Brain microvascular endothelial cell (primary cell): Measurements from ENCODE around the gene RHOBTB3.

ENCODE experiments used
- DNase-seq: peaks from one replicate; pipeline ENCODE4 v3.0.0-alpha.2; 2020
- H3K27ac ChIP-seq: fragments of 250-450 bp; sonication (Bioruptor Pico); 2 replicates; pipeline ENCODE4 v1.5.1; 2020; ENCODE audit warnings: mild to moderate bottlenecking, moderate library complexity
- H3K27me3 ChIP-seq: fragments of 250-450 bp; sonication (Bioruptor Pico); replicated peaks from 2 replicates; pipeline ENCODE4 v1.5.1; 2020; ENCODE audit warnings: mild to moderate bottlenecking
- H3K36me3 ChIP-seq: fragments of 250-450 bp; sonication (Bioruptor Pico); replicated peaks from 2 replicates; pipeline ENCODE4 v1.5.1; 2020; ENCODE audit warnings: mild to moderate bottlenecking
- H3K4me3 ChIP-seq: 2 replicates; pipeline ENCODE4 v1.5.1; 2011; ENCODE audit warnings: low read depth, mild to moderate bottlenecking, control low read depth, low read length, moderate library complexity
- CTCF ChIP-seq: IDR thresholded peaks from 2 replicates; pipeline ENCODE4 v1.5.1; 2011; ENCODE audit warnings: low read depth, mild to moderate bottlenecking, moderate library complexity, low read length, control low read depth, inconsistent platforms; ENCODE audit errors: missing control alignments
- in situ Hi-C: cut with HindIII; loops from 2 replicates; pipeline ENCODE4 v1.10.0; 2017; ENCODE audit warnings: low sequenced_read_pairs, low pct_ligation_motif_present

The RHOBTB3 gene

GRCh38 chr5:95815155-95815729 lies 84.1 kb downstream of the RHOBTB3 start:
- Histone ChIP-seq H3K4me3 (no peak overlapping the region), H3K36me3 (peaks cover 30% of the 10 kb centered on the region), H3K27ac (no peak overlapping the region), H3K27me3 (no peaks in the 10 kb centered on the region)
- no peak for DNase-seq
- no peak for TF ChIP-seq CTCF
- in situ Hi-C loops: no loop called here

GRCh38 chr5:95816341-95816740 lies 85.2 kb downstream of the RHOBTB3 start:
- Histone ChIP-seq H3K4me3 (no peak overlapping the region), H3K36me3 (peaks cover 30% of the 10 kb centered on the region), H3K27me3 (no peaks in the 10 kb centered on the region), H3K27ac (no peak overlapping the region)
- in situ Hi-C loops: no loop called here
- no peak for DNase-seq
- no peak for TF ChIP-seq CTCF

GRCh38 chr5:95816776-95817175 lies 85.6 kb downstream of the RHOBTB3 start:
- in situ Hi-C loops: no loop called here
- DNase-seq: no peak
- Histone ChIP-seq H3K4me3 (no peak overlapping the region), H3K36me3 (peaks cover 30% of the 10 kb centered on the region), H3K27me3 (no peaks in the 10 kb centered on the region), H3K27ac (no peak overlapping the region)
- TF ChIP-seq CTCF: no peak

DNA sequence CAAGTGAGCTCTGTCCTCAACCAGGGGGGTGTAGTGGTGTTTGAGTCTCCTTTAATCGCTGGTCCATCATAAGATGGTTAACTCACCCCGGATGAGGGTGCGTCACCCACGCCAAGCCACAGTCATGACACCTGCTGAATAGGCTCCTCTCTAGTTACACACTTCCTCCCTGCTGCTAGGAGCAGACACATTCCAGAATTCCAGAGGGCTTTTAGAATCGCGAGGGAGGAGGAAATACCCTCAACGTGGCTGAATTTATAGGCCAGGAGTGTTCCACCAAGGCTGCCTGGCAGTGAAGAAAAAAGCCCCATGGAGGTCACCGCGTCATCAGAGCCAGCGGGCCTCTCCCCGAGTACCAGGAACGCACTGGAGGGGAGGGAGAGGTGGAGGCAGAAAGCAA lies 86.3 kb downstream of the RHOBTB3 start:
- TF ChIP-seq CTCF: no peak
- in situ Hi-C loops: no loop called here
- DNase-seq: peak; percentile 68
- Histone ChIP-seq H3K36me3 (peaks cover 24% of the 10 kb centered on the region), H3K4me3 (no peak overlapping the region), H3K27ac (peak overlapping the region; percentile 4), H3K27me3 (no peaks in the 10 kb centered on the region)

DNA sequence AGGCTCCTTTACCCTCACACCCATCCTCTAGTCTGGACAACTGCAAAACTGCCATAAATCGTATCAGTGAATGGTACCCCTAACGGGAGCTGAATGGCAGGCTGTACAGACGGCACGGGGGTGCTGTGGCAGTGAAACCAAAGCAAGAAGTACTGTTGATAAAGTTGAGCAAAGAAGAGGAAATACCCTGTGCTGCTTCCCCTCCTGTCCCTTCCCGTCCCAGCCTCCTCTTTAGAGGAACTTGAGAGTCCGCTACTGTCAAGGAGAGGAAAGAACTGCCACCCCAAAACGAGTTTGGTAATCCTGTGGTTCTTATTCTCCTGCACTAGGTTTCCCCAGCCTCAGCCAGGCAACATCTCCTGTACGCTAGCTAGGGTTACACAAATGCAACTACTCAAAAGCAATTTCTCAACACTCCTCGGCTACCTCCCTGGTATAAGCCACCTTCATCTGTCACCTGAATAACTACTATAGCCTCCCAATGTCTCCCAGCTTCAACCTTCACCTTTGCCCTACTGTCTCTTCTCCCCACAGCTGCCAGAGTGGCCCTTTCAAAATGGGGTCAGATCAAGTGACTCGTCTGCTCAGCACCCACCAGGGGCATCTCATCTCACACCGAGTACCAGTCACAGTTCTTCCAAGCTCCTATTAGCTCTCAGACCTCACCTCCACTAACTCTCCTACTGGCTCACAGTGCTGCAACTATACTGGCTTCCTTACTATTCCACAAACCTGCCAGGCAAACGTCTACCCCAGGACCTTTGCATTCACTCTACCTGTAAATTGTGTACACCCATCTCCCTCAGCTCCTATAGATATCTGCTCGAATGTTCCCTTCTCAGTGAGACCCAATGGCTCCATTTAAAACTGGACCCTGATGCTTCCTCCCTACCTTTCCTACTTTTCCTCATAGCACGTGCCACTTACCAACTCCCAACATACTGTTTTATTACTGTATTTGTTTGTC lies 87.3 kb downstream of the RHOBTB3 start:
- H3K27ac ChIP-seq: peak overlapping the region; percentile 4
- no peak for DNase-seq
- in situ Hi-C loops: no loop called here
- H3K36me3 ChIP-seq: peaks cover 24% of the 10 kb centered on the region
- H3K27me3 ChIP-seq: no peaks in the 10 kb centered on the region
- TF ChIP-seq CTCF: no peak
- peak overlapping the region; percentile 15 for H3K4me3 ChIP-seq
